ENCODE measurements around the gene PRKCD.

The PRKCD gene

GRCh38 chr3:53171827-53172505 lies 11.0 kb downstream of the PRKCD start:
- no peak for DNase-seq

- no peak for DNase-seq
Measured at GRCh38 chr3:53173107-53173506, 12.1 kb downstream of the PRKCD start.

- no peak for DNase-seq
Measured at GRCh38 chr3:53174346-53175250, 13.6 kb downstream of the PRKCD start.

GRCh38 chr3:53175613-53176540 lies 14.9 kb downstream of the PRKCD start:
- DNase-seq: no peak

- DNase-seq: no peak
Measured at GRCh38 chr3:53178246-53178645, 17.2 kb downstream of the PRKCD start.

GRCh38 chr3:53179580-53179979 lies 18.6 kb downstream of the PRKCD start:
- DNase-seq: no peak

- no peak for DNase-seq
Measured at GRCh38 chr3:53180305-53181023, 19.5 kb downstream of the PRKCD start.

- DNase-seq: no peak
Measured at GRCh38 chr3:53181024-53181371, 20.0 kb downstream of the PRKCD start.

- no peak for DNase-seq
Measured at GRCh38 chr3:53181528-53181927, 20.5 kb downstream of the PRKCD start.

- no peak for DNase-seq
Measured at GRCh38 chr3:53182764-53183355, 21.9 kb downstream of the PRKCD start.

GRCh38 chr3:53183514-53183913 lies 22.5 kb downstream of the PRKCD start:
- no peak for DNase-seq

GRCh38 chr3:53184701-53185100 lies 23.7 kb downstream of the PRKCD start:
- no peak for DNase-seq

- DNase-seq: no peak
Measured at GRCh38 chr3:53185761-53186465, 24.9 kb downstream of the PRKCD start.

GRCh38 chr3:53186726-53187125 lies 25.7 kb downstream of the PRKCD start:
- no peak for DNase-seq

- DNase-seq: no peak
Measured at GRCh38 chr3:53187430-53187829, 26.4 kb downstream of the PRKCD start.

- DNase-seq: no peak
Measured at GRCh38 chr3:53188136-53188685, 27.2 kb downstream of the PRKCD start.

- no peak for DNase-seq
Measured at GRCh38 chr3:53188720-53189119, 27.7 kb downstream of the PRKCD start.

- no peak for DNase-seq
Measured at GRCh38 chr3:53189276-53189675, 28.3 kb downstream of the PRKCD start.

- no peak for DNase-seq
Measured at GRCh38 chr3:53190659-53191058, 29.6 kb downstream of the PRKCD start.

GRCh38 chr3:53191836-53192480 lies 30.9 kb downstream of the PRKCD start:
- no peak for DNase-seq

GRCh38 chr3:53192608-53193007 lies 31.6 kb downstream of the PRKCD start:
- no peak for DNase-seq
